HG03342 (cell line): ENCODE measurements around the gene RNF214.

ENCODE experiments used
- ATAC-seq: cut with Tn5 transposase; IDR thresholded peaks from one replicate; pipeline ENCODE4 v1.9.1; 2021; ENCODE audit warnings: mild to moderate bottlenecking, moderate library complexity; ENCODE audit not compliant: unreplicated experiment

RNF214 gene

DNA sequence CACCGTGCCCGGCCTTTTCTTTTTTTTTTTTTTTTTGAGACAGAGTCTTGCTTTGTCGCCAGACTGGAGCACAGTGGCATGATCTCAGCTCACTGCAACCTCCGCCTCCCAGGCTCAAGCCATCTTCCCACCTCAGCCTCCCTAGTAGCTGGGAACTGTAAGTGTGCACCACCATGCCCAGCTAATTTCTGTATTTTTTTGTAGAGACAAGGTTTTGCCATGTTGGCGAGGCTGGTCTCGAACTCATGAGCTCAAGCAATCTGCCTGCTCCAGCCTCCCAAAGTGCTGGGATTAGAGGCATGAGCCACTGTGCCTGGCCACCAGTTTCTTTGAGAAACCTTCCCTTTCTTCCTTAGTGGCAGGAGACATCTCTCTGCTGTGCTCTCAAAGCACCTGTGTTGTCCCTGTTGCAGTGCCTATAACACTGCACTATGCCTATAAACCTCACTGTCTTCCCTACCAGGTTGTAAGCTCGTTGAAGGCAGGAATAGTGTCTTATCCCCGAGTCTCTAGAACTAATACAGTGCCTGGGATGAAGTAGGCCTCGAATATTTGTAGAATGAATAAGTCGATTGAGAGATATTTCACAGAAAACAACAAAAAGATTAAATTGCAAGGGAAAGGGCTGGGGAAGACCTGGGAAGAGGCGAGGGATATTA is 19.6 kb upstream of the RNF214 start:
- ATAC-seq: no peak

DNA sequence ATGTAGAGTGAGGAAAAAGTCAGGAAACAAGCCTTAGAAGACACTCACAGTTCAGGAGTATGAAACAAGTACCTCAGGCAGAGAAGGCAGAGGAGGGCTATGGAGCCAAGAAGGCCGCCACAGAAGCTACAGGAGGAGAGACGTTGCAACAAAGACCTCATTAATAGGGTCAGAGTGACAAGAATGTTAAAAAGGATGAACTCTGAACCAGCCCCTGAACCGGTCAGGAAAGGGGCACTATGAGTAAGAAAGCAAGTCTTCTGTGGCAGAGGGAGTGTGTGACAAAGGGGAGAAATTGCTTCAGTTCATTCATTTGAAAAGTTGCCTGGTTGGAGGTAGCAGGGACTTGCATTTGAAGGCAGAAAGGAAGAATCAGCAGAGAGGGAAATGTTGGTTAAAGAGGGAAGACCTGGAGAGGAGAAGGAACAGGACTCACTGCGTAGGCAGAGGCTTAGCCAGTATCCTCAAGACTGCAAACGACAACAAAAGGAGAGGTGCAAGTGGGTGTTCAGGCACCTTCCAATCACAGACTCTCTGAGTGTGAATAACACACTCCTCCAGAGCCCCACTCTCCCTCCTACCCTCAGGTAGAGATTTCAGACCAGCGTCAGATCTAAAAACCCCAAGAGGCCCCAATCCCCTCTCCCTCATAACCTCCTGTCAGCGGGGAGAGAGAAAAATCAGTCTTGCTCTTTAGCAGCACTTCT is 17.9 kb upstream of the RNF214 start:
- ATAC-seq: no peak

DNA sequence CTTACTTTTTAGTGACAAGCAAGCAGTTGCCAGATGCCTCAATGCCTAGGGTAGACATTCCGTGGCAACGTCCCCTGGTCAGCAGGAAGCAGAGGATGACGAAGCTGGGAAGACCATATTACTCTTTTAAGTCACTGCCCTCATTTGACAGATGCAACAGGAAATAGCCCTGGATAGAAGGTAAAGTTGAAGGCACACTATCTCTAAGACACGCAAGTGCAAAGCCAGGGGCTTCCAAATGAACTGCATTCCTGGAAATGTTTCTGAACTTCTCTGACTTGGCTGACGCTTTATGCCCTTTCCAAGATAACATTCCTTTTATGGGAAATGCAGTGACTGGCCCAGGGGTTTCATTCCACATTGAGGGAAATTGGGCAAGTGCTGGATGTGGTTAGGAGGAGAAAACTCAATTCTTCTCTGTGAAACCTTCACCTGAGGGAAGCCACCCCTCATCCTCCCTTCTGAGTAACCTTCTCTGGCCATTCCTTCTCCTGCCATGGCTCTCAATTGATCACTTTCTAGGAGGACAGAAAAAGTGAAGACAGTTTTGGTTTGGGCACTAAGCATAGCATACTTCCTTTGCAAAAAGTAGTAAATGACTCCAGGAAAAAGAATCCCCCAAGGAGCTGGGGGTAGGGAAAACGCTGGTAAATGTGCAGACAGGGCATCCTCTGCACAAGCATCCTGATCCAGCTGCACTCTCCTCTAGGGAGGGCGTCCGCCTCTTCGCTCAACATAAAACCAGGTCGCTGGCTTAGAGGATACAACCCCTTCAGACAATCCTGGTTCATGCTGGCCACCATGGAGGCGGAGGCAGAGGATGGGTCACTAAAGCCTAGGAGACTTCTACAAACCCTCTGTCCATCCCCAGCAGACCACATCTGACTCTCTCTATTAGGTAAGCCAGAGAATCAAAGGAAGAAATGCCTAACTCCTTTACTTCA is 15.1 kb upstream of the RNF214 start:
- ATAC-seq: no peak

DNA sequence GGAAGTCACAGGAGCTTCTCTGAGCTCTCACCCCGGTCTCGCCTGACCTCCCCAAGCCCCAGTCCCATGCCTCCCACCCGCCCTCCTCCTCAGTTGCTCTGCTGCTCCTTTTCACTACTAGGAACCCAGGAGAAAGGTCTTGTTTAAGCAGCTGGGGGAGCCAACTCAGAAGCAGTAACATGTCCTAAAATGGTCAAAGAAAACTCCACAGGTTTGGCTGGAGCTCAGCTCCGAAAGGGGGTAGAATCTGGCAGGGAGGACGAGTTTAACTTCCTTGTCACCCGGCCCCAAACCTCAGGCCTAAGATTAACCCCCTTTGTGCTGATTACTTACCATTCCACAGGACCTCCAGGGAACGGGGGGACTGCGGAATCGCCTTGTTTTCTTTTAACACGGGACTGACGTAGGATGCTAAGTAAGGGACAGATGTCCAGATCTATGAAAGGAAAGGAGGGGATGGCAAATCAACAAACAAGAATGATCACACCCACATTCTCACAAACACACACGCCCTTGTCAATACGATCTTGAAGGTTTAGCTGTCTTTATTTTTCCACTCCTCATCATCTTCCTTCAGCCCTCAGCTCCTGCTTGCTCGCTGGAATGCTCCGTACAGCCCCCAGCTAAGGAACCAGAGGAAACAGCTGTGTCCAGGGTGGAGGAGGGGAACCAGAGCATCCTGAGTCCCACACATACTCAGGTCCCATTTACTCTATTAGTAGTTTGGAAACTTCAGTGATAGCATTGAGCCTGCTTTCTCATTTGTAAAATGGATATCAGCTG is 14.1 kb upstream of the RNF214 start:
- ATAC-seq: no peak

DNA sequence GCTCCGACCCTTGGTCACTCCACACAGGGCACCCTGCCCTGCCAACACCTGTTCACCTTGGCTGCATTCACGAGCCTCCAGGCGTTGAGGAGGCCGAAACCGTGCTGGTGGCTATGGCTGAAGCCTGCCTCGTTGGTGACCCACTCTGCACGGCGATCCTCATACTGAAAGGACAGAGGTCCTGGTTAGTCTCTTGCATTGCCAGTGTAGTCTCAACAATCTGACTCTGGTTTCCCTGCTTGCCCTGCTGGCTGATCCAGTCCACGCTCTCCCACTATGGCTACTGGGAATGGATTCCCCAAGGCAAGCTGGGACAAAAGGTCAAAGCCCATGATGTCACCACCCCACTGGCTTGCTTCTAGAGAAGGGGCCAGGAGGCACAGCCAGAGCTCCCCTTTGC is 13.5 kb upstream of the RNF214 start:
- ATAC-seq: no peak

DNA sequence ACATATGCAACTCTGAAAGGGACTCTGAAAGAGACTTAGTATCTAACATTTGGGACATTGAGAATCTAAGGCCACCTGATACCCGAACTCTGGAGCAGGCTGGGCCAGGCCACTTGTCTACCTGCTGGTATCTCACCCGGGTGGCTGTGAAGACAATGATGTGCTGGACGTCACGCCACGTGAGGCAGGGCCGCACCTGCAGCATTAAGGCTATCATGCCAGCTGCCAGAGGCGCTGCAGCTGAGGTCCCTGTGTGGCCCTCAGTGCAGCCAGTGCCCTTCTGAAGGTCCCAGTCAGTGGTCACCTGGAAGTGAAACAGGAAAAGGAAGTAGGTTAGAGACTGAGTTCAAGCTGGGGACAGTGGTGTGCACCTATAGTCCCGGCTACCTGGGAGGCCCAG is 13.0 kb upstream of the RNF214 start:
- no peak for ATAC-seq

DNA sequence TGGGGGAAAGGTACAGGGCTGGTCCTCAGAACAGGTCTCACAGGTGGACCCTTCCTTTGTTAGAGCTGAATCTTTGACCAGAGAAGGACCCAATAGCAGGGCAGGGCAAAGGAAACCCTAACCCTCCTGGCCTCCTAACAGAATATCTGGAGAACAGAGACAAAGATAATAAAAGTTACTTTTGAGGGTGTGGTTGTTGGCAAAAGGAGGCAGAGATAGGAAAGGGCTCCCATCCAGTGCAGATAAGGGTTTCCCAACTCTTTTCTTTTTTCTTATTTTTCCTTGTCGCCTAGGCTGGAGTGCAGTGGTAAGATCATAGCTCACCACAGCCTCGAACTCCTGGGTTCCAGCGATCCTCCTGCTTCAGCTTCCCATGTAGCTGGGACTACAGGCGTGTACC is 12.5 kb upstream of the RNF214 start:
- ATAC-seq: no peak

DNA sequence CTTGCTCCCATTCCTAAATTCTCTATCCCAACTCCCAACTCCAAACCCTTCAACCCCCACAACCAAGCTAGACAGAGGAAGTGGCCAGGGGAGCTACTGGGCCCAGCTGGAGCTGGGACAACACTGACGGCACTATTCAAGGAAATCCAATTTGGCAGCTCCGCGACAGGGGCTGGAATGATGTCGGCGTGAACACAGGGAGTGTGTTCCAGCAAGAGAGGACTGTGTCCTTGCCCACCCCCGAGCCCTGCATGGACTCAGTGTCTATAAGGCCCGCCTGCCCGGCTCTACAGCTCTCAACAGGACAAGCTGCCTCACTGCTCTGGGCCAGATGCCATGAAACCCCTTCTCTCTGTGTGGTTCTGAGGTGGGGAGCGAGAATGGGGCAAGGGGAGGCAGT is 11.9 kb upstream of the RNF214 start:
- no peak for ATAC-seq

DNA sequence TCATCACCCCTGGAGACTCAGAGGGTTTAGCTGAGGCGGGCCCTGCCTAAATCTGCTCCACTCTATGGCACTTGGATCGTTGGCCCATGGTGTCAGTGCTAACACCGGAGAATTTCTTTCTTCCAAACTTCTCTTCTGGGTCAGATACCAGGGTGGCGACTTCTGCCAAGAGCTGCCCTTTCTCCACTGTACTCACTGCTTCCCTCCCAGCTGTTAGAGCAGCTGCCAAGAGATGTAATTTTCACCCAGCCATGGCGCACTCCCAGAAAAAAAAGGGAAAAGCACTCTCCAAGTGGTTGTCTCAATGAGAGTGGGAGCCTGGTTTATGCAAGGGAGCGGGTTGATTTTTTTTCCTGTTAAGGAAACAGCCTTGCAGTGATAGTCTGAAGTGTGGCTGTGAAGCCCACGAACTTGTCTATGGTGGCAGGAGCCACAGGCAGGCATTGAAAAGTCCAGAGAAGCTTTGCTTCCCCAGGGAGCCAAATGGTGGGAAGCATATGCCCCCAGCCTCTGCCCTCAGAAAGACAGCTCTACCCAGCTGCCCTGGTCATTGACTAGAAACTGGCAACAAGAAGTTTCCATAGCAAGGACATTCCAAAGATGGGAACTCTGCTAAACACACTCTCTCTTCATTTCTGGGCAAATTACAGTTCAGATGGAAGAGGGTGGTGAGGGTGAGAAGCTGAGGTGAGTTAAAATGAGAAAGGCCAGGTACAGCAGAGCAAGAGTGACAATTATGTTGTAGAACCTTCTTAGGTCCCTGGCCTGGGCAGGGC is 11.3 kb upstream of the RNF214 start:
- no peak for ATAC-seq

DNA sequence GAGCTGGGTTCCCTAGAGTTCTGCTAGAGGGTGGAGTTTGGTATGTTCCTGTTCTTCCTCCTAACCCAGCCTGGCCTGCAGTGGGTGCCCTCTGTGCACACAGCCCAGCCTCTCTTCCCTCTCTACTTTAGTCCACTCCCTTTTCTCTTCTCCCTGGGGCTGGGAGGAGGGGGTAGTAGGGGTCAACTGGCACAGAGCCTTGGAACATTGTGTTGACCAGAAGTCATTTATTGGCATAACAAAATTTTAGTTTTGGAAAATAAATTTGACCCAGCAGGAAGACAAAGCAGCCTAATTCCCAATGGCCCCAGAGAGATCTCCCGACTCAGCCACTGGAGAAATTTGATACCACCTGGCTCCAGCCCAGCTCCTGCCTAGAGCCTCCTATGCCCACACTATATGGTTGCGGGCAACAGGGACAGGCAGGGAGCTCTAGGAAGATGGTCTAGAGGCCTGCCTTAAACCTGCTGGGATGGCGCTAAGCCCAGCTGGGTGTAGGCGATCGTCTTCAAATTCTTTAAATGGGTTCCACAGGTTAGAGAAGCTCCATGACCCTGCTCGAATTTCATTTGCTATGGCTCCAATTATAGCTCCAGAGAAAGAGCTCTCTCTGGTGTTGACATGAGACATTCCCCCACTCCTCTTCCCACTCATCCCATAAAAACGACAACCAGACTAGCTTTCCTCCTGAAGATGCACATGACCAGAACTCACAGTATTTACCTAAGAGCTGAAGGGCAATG is 10.5 kb upstream of the RNF214 start:
- no peak for ATAC-seq

DNA sequence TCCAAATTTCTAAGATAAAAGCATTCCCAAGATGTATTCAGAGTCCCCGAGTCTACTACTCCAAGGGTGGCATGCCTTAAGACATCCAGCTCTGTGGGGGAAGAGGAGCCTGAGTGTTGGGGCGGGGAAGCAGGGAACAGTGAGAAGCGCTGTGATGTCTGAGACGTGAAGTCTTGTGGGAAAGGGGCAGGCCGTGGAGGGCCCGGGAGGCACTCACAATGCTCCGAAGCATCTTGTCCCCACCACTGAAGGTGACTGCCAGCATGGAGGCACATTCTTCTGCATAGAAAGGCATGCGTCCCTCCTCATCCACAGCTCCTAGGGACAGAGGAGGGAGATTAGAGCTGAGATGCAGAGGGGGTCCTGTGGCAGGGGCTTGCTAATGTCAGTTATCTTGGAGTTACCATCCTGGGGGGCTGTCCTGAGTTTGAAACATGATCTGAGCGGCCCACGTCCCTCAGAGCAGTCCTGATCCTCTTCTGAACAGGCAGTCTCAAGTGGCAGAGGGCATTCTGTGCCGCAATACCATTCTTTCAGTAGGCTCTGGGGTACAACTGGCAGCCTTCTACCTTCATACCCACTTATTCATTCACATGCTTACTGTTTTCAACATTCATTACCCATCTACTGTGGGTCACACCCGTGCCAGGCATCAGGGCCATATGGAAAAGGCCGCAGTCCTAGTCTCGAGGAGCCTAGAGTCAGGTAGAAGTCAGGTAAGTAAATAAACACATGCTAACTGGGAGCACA is 9.3 kb upstream of the RNF214 start:
- no peak for ATAC-seq

DNA sequence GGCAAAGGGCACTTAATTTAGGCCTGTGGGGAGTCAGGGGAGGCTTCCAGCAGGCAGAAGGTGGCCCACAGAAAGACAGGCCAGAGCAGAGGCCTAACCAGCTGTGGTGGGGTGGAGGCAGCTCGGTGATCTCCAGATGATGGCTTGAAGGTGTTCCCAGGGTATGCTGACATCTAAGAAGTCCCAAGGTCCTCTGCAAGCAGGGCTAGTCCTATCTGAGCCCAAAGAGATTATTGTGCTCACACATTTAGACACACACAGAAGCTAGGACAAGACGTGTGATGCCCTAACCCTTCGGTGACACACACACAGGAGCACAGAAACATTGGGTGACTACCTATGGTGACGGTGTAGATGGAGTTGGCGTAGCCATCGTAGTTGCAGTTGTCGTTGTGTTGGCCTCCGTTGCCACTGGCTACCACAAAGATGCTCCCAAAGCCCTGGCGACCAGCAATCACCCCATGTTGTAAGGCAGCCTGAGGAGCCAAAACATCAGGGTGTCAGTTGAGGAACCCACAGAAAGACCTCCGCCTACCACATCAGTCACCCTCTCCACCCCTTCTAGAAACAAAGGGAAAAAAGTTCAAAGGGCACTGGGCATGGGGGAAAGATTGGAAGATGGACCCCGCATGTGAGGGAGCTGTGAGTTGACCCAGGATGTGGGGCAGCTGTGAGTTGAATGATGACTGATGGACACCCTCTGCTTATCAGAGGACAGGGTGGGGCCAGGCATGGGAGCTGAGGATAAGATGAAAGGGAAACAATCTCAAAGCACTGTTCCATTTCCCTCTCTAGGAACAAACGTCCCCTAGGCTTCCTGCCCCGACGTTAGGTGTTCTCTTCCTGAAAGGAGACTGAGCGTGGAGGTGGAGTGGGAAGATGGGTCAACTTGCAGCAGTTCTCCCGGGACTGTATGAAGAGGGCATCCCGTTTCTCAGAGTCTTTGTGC is 8.5 kb upstream of the RNF214 start:
- ATAC-seq: no peak

DNA sequence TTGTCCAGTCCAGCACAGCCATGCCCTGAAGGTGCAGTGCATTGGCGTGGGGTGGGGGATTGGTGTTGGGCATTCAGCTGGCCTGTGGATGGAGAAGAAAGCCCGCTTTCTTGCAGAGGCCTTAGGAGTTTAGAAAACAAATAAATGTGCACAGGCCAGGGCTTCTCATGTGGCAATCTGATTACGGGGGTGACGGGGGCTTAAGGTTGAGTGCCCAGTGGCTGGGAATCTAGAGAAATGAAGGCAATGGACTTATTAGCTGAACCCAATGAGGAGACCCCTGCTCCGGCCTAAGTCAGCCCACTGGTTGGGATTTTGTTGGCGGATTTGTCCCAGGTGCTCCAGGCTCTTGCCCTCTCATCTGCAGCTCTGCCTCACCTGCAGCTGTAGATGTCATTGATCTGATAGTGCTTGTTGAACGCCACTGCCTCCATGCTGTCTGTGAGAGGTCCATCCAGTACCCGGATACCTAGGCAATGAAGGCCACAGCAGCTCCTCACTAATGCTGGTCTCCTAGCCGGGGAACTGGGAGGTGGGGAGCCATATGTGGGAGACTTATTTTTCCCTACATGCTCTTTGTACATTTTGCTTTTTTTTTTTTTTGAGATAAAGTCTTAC is 6.8 kb upstream of the RNF214 start:
- ATAC-seq: no peak

DNA sequence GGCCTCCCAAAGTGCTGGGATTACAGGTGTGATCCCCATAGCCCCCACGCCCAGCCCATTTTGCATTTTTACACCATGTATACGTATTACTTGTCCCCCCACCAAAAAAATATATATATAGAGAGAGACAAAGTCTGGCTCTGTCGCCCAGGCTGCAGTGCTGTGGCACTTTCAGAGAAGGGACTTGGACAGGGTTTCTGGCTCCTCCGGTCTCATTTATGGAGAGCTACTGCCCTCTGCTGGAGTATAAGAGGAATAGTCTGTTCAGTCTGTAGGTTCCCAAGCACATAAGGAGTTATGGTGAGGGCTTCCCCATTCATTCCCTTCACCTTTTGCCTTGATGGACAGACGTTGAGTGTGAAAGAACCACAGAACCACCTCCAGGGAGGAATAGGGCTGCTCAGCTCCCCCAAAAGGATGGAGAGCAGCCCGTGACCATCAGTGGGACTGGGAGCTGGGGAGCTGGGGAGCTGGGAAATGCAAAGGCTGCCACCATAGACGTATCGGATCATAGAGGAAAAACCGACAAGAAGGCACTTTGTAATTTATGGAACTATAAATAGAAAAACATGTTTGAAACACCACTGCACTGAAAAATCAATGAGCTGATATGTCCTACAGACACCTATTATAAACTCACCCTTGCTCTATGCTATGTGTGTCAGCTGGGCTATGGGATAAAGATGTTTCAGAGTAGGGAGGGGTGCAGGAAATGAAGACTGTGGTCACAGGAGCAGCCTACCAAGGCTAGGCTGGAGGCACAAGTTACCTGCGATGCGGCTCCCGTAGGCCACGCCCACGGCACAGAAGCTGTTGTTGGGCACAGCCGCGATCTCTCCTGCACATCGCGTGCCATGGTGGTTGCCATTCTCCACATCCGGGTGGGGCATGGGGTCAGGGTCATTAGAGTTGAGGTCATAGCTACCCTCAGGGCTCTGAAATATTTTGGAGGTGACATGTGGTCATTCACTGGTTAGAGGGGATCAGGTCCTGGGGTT is 5.8 kb upstream of the RNF214 start:
- ATAC-seq: no peak

DNA sequence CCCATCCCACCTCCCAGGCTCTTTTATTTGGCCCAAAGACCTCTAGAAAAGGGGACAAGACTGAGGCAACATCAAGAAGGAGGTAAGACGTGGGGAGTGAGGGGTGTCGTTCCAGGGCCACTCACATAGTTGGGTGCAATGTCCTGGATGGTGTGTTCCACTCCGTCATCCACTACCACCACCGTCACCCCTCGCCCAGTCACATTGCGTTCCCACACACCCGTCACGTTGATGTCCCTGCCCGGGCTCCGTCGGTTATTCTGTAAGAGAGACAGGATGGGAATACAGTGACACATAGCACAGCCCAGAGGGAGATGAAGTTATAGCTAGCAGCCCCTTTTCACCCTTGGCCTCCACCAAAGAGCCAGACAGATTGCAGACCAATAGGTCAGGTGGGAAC is 4.4 kb upstream of the RNF214 start:
- ATAC-seq: no peak

DNA sequence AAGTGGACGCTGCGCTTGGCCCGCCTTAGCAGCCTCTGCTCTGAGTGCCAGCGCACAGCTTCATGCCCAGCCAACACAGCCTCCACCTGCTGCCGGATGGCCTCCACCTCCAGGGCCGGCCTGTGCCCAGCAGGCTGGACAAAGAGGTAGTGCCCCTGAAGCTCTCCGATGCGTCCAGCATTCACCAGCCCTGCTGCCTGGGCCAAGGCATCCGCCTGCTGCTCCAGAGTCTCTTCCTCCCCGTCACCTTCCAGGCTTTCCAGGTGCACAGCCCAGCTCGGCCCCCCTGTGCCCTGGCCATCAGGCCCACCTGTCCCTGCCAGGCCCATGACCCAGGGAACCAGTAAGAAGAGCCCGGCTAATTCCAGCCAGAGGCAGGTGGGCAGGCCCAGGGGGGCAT is 3.1 kb upstream of the RNF214 start:
- no peak for ATAC-seq
